Measurements from ENCODE around the gene NOTCH2.

The NOTCH2 gene

DNA sequence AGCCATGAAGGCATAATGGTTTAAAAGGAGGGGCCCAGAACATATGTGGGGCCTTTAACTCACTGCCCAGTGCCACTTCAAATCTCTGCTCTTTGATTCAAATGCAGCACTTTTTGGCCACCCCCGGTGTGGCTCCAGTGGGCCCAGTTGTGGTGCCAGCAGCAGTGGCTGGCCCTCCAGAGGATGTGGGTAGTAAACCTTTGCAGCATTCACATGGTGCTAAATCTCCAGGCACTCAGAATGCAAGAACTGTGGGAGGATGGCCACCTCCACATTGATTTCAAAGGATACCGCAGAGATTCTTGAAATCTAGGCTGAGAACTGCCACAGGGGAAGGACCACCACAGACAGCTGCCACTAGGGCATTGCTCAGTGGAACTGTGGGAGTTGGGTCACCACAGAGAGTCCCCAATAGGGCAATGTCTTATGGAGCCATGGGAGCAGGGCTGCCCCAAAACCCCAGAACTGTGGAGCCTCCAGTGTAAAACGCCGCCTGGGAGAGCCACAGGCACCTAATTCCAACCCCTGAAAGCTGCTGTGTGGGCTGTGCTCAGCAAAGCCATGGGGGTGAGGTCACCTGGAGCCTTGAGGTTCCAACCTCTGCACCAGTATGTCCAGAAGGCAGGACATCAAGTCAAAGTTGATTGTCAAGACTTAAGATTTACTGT is 166.6 kb downstream of the NOTCH2 start:
- DNase-seq, result no peak

DNA sequence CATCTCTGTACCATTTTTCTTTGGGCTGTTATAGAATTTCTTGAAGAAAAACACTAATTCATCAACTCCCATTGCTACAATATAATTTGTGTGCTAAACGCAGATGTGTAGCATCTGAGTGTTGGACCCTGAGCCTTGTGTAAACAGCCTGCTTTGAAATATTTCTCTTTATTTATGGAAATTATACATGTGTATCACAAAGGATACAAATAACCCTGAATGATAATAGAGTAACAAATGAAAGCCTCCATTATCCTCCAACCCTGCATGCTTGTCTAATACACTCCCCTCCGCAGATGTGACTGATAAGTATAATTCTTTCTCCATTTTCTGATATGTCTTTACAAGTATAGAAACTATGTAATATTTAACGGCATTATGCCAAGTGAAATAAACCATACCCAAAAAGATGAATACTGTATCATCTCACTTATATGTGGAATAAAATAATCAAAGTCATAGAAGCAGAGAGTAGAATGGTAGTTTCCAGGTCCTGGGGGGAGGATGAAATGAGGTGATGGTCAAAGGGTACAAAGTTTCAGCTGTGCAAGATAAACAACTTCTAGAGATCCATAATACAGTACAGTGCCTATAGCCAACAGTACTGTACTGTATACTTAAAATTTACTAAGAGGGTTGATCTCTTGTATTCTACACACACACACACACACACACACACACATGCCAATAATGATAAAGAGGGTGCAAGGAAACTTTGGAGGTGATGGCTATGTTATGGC is 170.3 kb downstream of the NOTCH2 start:
- no peak for DNase-seq

DNA sequence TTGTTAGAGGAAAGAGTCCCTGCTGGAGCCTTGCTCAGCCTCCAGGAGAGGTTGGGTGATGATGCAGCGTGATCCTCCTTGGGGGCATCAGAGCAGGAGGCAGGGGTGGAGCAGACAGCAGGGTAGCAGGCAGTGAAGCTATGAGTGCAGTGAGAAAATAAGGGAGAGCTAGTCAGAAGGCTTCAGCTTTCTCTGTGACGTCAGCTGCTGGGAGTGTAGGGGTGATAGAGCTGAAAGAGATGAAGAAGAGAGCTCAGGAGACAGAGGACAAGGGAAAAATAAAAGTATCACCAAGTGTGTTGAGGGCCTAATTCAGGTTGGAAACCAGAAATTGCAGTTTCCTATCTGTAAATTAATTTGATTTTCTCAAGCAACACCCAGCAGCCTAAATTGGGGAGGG is 170.9 kb downstream of the NOTCH2 start:
- no peak for DNase-seq

DNA sequence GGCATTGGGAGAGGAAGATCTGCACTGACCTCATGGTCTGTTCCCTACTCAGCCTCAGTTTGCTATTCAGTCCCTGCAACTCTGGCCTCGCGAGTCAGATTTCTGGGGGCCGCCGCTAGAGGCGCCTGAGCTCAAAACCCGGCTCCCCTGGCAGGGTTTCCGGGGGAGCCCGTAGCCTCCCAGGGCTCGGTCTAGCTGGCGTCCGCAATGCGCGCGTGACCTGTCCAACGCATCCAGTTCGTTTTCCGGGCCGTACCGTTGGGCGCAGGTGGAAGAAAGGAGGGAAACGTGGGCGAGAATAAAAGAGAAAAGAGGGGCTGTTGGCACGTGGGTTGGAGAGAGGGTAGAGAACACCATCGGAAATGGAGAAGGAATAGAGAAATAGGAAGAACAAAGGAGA is 173.2 kb downstream of the NOTCH2 start, which contains the start of gene ADAM30:
ADAM30 (minus strand) TSS at position 213 of the 400 bp plus-strand sequence; CDS start at position 34, 179 bp downstream.
- DNase-seq, result no peak

DNA sequence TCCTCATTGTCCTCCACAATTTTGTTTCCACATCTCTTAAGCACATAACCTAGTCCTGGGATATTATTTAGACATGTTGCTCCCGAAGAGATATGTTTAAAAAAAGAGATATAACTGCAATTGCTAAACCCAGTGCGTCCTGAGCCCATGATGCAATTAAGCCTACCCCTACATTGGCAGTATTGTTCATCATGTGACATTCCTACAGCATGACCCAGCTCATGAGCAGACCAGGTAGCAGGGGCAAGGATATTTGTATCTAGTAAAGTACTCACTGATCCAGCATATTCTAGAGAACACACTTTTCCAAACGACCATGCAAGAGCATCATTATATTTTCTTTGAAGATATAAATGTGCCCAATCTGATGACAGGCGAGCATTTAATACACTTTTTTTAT is 174.4 kb downstream of the NOTCH2 start:
- no peak for DNase-seq

DNA sequence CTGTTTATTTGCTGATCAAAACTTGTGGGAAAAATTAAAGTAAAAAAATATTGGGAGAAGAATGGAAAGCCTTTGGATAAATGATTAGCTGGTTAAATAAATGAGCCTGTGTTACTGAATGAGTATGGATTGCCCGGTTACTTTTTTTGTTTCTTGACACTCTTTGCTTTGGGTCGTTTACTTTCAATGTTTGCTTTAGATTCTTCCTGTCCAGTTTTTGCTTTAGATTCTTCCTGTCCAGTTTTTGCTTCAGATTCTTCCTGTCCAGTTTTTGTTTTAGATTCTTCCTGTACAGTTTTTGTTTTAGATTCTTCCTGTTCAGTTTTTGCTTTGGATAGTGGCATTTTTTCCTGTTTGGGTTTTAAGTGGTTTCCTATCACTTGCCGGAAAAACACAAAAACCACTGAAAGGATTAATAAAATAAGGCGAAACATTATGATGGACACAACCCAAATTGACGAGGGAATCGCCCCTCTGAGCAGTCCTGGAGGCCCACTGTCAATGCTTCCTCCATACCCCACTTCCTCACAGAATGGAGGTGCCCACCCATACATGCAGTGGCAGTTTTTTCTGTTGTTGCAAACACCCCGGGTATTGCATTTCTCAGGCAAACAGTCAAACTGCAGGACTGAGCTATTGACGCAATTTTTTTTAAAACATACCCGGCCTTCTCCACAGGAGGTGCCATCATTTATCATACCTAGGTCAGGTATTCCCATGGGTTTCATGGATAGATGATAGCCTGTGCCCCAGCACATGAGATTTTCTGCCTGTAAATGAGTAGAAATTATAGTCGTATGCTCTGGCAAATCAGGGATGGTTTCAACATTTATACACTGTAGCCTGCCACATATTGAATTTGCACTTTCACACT is 175.4 kb downstream of the NOTCH2 start:
- no peak for DNase-seq

DNA sequence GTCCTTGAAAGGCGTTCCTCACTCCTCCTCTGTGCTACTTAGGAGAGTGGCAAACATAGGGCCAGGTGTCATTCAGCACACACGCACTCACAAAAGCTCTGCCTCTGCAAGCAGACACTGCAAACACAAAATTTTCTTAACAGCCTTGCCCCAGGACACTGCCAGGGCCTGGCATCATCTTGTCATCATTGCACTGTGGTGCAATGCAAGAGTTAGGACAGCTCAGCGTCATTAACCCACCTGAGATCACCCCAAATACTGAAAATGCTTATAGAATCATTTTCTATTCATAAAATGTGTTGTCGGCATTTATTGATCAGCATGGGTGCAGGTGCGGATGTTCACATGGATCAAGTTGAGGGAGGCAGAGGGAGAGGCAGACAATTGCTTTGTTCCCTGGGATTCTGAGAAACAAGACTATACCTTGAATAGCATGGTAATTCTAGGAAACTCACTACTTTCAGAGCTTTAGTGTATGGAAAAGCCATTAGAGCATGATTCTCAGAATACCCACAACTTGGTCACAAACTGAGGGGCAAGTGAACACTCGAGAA is 176.1 kb downstream of the NOTCH2 start:
- no peak for DNase-seq

DNA sequence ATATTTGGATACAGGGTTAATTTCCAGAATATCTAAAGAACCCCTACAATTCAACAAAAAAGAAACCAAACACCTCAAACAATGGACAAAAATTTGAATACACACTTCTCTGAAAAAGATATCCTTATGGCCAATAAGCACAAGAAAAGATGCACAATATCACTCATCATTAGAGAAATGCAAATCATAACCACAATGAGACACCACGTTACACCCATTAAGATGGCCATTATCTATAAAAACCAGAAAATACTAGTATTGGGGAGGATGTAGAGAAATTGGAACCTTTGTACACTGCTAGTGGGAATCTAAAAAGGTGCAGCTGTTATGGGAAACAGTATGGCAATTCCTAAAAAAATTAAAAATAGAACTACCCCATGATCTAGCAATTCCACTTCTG is 178.1 kb downstream of the NOTCH2 start:
- DNase-seq, result no peak

DNA sequence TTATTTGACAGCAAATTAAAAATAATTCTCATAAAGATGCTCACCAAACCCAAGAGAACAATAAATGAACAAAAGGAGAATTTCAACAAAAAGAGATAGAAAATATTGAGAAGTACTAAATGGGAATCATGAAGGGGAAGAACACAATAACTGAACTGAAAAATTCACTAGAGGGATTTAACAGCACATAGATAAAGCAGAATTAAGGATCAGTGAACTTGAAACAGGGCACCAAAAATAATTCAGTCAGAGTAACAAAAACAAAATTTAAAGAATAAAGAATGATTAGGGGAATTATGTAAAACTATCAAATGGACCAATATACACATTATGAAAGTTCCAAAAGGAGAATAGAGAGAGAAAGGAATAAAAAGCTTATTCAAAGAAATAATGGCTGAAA is 181.0 kb downstream of the NOTCH2 start:
- DNase-seq, result no peak

DNA sequence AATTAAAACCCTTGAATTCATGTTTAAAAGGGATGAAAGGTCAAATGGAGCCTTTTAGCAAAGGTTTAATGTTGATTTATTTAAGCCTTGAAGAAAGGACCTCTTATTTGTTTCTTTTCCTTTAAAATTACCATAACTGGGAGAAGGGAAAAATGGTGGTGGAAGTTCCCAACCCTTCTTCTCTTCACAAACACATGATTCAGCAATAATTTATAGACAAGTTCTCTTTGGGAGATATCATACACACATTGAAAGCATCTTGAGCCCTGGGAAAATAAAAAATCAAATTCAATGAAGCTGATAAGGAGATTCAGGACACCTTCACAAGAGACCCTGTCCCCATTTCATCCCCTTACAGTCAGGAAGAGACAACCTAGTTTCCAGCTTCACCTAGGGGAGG is 182.0 kb downstream of the NOTCH2 start:
- DNase-seq, result no peak

DNA sequence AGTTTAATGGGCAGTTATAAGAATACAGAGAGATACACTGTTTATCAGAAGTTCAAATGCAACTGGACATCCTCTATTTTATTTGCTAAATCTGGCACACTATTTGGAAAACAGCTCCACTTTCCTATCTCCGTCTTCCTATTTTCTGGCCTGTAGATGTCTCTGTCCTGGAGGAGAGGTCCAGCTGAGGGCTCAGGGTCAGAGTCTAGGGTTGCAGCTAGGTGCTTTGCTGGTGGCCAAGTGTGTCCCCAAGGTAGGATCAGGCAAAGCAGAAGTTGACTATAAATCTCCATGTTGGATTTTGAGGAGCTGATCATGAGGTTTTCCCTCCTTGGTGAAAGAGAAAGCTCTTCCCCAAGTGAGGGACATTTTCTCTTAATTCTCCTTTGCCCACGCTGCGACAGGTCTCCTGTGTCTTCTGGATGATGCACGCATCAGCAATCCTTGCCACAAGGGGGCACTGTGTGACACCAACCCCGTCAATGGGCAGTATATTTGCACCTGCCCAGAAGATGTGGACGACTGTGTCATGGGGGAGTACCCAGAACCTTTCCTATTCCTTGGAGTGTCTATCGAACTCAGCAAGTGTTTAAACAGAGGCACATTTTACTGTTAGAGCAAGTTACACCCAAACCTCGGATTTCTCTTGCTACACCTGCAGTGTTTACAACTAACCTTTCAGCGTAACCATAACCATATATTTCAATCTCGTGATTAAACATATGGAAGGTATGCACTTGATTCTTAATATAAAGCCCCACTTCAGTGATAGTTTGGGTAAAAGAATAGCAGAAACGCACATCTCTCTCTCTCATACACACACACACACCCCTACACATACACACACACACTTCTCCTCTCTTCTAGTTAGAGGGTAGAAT is 183.3 kb downstream of the NOTCH2 start:
- DNase-seq, result peak; percentile 30

DNA sequence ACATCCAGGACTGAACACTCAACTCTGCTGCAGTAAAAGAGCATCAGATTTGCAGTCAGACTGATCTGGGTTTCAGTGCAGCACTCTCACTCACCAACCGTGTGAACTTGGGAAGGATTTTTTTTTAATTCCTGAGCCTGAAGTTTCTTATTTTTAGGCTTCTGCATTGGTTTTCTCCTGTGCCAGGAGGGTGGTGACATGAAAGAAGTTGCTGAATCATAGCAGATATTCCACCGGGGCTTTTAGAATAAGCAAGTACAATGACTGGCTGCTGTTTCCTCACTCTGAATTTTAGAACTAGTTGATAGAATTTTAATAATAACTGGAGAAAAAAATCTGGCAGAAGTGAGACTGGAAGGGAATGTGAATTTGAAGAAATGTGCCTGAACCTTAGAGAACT is 184.8 kb downstream of the NOTCH2 start:
- no peak for DNase-seq

DNA sequence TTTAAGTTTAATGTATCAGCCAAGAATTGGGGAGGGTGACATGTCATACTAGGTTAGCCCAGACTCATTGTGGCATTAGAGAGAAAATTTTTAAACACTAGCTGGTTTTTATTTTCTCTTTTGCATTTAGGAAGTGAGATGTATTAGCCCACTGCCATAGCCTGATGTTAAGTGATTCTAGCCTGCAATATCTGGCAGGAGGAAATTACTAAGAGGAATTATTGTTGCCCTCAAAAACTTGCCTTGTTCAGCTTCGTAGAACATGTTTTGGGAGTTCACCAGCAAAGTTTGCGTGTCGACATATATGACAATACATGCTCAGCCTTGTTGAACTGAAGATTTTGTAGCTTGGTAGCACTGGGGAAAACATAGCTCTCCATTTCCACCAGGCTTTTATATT is 185.6 kb downstream of the NOTCH2 start:
- DNase-seq, result no peak

DNA sequence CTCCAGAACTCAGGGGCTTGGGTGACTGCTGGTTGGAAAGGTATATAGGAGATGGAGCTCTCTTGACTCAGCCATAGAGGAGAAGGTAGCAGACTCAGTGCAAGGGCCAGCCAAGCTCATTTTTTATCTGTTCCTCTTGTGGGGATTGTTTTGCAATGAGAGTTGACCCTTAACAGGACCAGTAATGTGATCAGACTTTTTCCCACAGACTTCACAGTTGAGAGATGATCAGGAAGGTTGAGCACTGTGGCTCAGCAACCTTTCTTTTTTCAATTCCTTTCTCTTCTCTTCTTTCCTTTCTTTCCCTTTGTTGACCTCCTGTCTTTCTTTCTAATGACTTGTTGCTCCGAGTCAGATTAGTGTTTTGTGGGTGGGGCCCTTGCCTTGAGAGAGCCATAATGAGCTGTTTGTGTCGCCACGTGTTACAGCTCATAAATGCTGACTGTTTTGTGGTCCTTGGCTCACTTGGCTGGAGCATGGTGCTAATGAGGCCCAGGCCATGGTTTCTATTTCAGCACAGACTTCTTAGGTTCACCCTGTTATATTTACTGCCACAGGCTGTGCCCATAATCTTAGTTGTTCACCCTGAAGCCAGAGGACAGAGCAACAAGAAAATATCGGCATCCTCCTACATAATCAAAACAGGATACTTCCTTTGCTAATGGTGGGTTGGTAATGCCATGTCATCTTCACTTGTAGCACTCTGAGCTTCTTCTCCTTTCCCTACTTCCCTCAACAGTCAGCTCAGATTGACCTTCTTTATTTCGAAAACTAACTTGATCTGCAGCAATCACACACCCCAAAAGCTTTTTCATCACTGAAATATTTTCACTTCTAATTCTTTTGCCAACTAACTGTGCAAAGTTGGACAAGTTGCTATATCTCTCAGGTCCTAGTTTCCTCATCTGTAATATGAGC is 187.1 kb downstream of the NOTCH2 start:
- no peak for DNase-seq

DNA sequence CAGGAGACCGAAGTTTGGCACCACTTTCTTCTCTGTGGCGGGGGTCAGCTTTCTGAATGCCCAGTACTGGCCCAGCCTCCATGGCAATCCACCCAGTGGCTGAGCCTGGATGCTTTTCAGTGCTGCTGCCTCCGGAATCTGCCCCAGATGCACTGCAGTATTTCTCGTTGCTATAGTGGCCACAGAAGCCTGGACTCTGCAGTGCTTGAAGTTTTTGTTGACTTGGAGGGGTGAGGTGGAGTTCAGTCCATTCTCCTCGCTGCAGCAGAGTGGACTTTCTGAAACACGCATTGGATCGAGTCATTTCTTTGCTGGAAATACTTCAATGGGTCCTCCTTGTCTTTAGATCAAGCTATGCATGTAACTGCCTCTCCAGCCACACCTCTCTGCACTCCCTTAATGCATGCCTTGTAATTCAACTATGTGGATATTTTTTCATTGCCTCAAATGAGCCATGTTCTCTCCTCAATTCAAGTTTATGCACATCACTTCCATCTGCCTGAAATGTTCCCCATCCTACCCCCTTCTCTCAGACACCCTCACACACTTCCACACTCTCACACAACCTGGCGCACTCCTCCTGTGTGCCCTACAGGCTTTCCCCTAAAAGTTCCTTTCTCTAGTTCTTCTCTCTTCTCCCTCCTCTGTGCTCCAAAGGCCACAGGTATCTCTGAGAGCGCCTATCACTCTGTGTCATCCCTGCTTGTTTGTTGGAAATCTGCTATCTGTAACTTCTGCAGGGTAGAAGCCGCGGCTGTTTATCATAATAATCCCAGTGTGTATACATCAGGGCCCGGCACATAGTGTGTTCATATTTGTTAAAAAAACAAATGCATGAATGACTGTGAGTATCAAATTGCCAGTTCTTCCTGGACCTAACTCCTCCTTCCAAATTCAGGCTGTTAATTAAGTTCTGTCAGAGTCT is 189.7 kb downstream of the NOTCH2 start:
- no peak for DNase-seq

DNA sequence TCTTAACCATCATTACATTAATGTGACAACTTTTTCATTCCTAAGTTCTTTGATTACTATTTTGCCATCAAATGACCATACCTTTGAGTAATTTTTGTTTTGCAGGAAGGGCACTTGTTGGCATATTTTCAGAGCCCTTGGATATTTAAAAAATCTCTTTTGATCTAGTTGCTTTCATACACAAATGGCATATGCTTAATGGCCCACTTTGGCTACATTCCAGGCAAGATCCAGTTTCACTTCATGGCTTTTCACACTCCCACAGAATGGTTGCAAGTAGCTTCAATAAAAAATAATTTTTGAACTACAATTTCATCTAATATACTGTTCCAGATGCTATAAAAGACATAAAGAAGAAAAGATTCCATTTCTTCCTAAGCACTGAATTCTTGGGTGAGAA is 191.3 kb downstream of the NOTCH2 start:
- no peak for DNase-seq

DNA sequence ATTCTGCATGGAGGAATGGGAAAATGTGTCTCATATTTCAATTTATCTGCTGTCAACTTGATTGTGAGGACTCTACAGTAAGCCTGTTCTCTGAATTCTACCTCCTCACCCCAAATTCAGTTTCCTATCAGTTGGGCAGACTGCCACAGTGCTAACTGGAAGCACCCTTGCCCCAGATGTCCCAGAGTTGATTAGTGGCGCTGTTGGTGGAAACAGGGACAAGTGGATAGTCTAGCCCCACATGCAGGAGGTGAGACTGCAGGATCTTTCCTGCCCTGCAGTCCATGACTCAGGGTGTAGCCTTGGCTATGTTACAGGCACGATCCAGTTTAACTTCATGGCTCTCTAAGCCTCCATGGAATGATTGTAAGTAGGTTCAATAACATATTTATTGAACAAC is 195.3 kb downstream of the NOTCH2 start:
- no peak for DNase-seq

DNA sequence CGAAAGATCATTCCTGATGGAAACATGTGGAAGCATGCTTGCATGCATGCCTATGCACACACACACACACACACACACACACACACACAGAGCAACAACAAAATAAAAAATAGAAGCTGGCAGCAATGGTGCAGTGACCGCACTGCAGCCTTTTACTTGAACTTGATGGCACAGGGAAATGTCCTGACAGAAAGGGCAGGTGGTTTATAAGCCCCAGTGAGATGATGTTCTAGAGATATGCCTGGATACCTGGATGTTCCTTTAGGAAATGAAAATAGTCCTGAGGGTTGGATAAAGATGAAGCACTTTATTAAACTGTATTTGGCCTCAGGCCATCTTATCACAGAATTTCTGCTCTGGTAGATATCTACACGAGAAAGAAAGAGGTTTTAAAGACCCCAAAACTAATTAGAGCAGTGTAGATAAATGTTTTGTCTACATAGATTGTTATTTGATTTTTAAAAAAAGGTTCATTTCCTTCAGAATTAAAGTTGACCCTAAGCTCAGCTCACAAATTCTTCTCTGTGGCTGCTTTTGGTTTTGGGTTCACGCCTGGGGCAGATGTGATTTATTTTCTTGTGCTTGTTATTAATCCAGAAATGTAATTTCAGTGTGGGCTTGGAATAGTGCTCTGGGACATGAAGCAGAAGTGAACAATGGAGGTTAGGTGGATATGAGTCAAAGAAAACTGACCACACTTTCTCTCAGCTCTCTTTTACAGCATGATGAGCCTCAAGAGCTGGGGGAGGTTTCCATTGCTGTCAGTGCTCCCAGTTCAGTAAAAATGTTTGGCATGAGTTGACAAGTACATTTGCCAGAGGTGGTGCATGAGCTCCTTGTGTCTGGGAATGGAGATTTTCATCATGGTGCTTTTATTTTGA is 196.1 kb downstream of the NOTCH2 start:
- no peak for DNase-seq

DNA sequence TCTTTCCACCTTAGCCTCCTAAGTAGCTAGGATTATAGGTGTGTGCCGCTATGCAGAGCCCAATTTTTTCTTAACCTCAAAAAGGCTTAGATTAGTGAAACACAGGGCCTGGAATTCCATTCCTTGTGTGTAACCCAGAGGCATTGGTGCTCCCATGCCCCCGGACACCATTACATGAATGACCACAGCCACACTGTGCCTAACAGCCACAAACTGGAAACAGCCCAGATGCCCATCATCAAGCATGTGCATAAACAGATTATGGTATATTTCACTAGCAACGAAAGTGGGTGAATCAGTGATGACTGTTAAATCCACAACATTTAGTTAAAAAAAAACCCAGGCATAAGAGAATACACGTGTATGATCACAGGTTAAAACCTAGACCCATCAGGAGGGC is 197.6 kb downstream of the NOTCH2 start:
- no peak for DNase-seq

All from T1000 (cell line).